Activated T-helper 9 cell treated with anti-CD3 and anti-CD28 coated beads, Interleukin-2, amount 50 U/mL, for 16 hours (primary cell): Measurements from ENCODE around the gene SLC11A2.
A peak's percentile ranks its signal among the peaks of the same experiment; 100 is the strongest.

Experiments used
- DNase-seq: peaks from one replicate; pipeline ENCODE4 v3.0.0-alpha.2; 2020; ENCODE audit warnings: low read depth

Gene SLC11A2

DNA sequence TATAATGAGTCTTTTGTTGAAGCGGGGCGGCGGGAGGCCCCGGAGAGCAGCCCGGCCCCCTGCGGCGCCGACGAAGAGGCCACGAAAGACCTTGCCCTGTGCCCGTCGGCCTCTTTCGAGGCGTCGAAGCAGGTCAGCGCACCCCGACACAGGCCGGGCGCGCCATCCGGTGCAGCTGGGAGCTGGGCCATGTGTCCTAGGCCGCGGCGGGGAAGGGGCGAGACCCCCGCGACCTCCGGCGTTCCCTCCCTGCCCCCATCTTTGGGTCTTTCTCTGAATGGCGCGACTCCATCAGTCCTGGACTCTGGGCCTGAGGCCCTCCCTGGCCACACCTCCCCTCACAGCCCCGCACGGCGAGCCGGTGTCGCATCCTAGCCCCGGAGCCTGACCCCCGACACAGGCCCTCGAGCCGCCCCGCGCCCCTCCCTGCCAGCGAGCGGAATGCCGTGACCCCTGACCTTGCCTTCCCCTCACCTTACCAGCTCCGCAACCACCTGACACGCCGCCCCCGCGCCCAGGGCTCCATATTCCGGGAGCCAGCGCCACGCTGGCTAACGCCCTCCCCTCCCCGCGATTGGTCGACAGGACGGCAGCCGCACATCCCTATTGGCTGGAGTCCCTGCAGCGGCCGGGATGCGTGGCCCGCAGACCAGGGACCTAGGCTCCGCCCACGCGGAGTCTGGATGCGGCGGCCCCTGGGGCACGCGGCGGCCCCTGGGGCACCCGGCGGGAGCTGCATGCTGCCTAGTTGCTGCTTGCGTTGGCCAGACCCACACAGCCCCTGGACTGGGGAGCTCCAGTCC is at the start of gene SLC11A2:
TSS of gene SLC11A2 (minus strand) at position 549 of the 803 bp plus-strand sequence. CDS start 15,656 bp downstream, outside the sequence.
- DNase-seq, result peak; percentile 89

DNA sequence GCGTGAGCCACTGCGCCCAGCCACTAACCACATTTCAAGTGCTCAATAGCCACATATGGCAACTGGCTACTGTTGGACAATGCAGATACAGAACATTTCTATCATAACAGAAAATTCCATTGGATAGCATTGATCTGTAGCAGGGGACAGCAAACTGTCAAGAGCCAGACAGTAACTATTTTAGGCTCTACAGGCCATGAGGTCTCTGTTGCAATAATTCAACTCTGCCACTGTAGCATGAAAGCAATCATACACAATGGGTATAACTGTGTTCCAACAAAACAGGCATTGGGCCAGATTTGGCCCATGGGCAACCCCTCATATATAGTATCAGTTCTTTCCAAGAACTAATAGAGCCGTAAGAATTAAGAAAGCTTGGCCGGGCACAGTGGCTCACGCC is 49.2 kb upstream of the SLC11A2 start:
- DNase-seq, result no peak

DNA sequence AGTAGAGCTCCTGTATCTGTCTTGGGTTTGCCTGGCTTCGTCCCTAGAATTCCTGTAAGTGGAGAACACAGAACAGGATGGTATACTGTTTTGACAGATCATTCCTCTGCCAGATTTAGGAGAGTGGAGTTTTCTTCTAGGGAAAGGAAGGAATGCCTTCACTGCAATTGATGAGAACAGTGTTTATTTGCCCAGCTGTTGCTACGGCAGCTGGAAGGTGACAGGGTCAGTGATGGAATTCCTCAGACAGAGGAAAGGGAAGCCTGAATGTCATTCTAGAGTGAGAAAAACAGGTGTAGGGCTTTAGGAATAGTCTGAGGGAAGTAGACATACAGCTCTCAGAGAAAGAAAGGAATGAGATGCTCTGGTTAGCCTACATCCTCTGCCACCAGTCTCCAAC is 45.5 kb upstream of the SLC11A2 start:
- DNase-seq, result no peak

DNA sequence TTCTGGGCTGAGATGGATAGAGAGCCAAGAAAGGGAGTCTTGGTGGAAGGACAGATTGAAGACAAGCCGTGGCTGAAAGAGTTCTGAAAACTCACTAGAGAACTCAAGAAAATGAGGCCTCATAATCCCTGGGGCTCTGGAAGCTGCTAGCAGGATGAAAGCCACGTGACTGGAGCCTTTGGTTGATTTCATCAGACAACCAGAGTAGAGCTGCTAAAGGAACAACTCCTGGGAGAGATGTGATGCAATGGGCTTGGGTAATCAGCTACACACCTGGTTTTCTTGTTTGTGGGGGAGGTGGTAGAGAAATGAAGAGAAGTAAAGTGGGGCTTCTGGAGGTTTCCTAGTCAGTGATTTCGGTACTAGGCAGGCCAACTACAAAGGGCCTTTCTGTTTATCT is 43.8 kb upstream of the SLC11A2 start:
- no peak for DNase-seq

DNA sequence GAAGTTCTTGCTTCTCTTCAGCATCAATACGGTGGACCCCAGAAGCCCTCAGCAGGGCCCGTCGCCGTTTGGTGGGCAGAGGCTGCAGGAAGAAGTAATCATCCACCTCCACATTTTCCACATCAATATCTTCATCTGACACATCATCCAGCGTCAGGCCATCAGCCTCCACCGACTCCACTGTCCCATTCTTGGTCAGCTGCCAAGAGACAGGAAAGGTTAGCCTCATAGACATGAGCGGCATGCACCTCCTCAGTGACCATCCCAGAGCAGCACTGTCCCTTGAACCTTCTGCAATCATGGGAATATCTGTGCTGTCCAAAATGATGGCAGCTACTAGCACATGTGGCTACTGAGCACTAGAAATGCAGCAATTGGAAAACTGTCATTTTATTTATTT is 41.6 kb upstream of the SLC11A2 start:
- no peak for DNase-seq

DNA sequence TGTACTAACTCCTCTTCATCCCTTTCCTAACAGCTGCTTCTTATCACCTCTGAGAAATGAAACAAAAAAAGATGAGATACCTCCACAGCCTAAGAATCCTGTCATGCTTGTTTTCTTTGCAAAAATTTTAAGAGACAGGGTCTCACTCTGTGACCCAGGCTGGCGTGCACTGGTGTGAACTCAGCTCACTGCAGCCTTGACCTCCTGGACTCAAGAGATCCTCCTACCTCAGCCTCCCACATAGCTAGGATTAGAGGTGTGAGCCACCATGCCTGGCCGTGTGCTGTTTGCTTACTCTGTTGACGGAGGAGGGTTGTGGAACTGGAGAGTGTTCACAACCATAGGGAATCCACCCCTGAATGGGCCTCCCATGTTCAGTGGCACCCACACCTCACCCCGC is 41.0 kb upstream of the SLC11A2 start:
- no peak for DNase-seq

DNA sequence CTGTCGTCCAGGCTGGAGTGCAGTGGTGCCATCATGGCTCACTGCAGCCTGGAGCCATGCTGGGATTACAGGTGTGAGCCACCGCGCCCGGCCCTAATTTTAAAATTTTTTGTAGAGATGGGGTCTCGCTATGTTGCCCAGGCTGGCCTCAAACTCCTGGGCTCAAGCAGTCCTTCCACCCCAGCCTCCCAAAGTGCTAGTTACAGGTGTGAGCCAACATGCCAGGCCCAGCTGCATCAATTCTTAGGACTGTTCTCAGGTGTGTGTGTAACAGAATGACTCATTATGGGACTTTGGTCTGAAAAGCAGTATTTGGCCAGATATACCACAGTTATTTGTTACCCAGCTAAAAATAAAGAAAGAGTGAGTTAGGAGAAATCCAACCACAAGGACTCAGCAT is 39.3 kb upstream of the SLC11A2 start:
- DNase-seq, result no peak

DNA sequence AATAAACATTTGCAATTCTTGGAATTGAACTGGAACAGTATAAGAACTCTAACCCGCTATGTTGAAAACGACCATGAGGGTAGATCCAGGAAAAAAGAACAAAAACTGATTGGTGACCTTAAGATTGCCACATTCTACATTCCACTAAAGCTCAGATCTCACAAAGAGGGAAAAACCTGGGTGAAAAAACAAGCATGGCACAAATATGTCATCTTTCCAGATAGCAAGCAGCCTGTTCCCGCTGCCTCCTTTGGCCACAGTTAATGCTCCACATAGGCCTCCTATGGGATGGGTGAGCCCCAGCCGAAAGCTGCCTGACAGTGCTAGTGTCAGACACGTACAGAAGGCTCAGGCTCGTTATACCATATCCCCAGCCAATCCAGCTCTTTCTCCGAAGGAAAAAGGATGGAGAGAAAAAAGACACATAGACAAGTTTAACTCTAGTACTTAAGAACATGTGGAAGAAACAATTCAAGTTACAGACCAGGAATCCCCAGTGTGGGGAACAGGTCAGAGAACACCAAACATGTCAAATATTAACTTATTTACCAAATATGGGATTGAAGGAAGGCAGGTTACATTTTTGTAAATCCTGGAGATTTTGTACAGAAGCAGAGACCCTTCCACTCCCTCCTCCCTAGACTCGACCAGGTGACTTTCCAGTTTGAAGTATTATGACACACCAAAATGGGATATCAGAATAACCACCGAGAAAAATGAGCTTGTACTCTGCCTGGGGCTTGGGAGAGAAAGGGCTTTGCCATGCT is 36.6 kb upstream of the SLC11A2 start:
- no peak for DNase-seq

DNA sequence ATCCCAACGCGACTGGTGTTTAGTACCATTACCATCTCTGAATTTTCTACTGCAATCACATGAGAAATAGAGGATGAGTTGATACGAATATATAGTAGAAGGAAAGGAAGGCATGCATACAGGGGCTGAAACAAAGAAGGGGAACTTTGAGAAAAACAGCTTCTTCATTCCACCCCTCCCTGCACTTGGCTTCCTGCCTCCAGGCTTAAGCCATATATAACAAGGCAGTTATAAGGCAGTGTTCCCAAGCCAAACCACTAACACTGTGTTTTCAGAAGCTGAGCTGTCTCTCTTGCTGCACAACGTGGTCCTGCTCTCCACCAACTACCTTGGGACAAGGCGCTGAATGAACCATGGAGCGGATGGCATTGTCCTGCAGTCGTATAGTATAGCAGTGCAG is 32.9 kb upstream of the SLC11A2 start:
- DNase-seq, result no peak

DNA sequence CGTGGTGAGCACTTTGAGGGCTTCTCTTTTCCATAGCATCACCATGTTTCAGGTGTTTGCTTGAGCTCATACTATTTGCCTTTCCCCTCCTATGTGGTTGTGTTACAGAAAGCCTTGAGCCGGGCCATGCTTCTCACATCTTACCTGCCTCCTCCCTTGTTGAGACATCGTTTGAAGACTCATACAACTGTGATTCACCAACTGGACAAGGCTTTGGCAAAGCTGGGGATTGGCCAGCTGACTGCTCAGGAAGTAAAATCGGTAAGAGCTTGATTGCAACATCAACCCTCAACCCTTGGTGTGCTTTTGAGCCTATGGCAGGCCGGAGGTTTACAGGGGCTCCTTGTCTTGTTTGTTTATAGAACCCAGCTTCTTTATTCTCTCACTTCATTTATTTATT is 30.1 kb upstream of the SLC11A2 start:
- no peak for DNase-seq

DNA sequence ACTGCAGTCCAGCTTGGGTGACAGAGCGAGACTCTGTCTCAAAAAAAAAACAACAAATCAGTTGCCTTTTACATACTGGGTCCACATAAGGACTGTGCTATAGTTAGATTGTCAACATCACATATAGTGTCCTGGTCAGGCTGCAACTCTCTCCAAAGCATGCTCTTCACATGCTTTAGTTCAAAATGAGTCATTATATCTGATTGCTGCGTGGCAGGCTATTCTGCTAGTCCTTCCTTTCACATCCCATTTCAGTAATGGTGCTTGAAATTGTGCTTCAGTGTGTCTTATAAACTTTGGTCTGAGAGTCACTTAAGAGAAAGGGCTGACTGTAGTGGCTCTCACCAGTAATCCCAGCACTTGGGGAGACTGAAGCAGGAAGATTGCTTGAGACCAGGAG is 28.9 kb upstream of the SLC11A2 start:
- DNase-seq, result no peak

DNA sequence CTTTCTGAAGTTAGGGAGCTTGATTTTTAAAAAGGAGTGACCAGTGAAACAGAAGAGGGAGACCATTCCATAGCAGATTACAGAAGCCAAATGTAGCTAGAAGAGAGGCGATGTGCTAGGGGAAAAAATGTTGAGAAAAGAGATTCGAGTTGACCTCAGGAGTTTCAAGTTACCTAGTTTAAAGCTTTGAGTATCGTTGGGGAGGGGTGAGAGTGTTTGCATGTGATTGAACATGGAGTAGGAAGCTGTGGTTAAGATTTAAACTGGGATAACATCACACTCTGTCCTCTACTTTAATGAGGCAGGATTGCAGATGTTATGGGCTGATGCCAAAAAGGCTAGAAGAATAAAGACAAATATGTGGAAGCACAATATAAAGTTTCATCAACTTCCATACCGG is 25.6 kb upstream of the SLC11A2 start:
- DNase-seq, result no peak

DNA sequence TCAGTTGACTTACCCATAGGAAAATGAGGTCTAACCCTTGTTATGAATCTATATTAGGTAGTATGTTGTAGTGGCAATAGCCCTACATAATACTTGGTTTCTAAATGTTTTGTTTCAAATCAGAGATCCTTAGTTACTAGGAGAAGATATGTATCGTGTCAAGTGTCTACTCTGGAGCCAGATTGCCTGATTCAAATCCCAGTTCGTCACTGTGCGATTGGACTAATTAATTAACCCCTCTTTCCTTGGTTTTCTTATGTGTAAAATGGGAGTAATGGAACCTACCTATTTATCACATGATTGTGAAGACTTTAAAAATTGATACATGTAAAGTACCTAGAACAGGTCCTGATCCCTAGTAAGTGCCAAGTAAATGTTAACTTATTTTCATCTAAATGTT is 23.3 kb upstream of the SLC11A2 start:
- no peak for DNase-seq

DNA sequence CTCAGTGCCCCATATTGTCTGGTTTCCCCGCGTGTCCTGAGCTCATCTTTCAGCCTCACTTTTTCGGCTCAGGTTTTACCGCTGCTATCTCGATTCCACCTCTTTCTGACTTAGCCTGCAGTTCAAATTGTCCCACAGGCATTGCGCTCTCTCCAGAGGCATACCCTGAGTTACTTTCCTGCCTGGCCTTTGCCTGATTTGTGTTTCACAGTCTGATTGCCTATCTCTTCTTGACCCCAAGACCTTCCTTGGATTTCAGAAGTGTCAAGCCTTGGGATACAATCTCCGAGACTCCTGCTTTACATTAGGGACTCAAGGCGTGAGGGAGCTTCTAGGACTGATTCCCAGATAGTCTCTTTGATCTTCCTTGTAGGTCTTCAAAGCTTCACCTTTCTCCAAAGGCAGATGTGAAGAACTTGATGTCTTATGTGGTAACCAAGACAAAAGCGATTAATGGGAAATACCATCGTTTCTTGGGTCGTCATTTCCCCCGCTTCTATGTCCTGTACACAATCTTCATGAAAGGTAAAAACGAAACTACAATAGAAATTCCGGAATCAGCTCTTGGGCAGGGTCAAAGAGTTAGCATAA is 22.6 kb upstream of the SLC11A2 start:
- DNase-seq, result no peak

DNA sequence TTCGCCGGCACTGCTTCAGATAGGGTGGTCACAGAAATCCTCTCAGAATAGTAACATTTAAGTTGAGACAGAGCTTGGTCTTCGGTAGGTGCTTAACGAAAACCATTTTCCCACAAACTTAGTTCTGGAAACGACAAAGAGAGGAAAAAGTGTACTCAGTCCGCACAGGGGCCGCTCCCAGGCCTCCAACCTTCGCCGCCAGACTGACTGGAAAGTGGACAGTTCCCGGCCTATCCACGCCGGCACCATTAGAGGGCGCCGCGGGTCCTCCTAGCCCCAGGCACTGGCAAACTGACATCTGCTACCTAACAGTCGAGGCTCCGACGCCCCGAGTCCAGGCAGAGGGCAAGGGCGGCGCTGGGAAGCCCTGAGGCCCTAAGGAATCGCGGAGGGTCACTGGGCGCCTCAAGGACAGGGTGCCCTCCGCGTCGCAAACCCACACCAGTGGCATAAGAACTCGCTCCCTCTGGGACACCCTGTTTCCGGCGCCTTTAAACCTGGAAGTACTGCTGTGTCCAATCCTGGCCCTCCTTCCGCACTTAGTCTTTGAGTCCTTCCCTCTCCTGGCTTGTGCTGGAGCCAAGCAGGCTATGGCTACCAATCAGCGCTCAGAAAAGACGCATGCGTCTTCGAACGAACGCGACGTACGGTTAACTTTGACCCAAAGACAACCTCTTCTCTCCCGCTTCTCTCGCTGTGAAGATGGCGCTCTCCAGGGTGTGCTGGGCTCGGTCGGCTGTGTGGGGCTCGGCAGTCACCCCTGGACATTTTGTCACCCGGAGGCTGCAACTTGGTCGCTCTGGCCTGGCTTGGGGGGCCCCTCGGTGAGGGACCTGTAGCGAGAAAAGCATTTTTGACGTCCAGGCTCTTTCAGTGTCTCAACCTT is 21.7 kb upstream of the SLC11A2 start, which contains the start of gene LETMD1:
TSS of gene LETMD1 (plus strand) at position 673 of the 886 bp plus-strand sequence. CDS start at position 703, 30 bp downstream.
- peak; percentile 82 for DNase-seq

DNA sequence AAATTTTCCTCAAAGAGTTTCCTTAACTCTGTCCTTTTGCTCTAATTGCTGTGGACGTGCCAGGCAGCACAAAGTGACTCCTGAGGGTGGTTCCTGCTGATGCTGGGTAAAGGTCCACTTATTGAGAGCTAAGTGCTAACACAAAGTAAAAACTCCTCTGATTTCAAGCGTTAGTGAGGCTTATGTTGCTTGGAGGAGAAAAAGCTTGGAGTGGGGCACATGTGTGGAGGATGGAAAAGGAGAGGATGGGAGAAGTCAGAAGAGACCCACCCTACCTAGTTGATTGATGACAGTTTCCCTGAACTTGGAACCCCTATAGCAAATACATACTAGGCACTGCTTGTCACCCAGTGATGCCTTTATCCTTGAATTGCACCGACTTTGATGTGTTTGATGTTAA is 10.1 kb upstream of the SLC11A2 start:
- no peak for DNase-seq

DNA sequence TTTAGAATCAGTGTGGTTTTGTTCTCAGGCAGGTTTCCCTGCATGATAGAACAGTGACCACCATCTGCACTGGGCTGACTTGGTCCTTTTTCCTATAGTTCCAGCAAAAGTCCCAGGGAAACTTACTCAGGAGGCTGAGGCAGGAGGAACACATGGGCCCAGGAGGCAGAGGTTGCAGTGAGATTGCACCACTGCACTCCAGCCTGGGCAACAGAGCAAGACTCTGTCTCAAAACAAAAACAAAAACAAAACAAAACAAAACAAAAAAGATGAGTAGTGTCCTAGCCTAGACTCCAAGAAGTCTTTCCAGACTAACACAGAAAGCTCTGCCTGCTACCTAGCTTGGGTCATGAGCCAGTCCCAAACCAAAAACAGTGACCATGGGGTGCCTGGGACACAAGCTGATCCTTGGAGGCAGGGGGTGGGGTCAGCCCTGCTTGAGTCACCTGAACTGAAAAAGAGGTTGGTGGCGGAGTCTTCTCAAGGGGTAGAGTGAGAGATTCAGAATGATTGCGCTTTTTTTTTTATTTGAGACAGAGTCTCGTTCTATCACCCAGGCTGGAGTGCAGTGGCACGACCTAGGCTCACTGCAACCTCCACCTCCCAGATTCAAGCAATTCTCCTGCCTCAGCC is 7.4 kb upstream of the SLC11A2 start:
- no peak for DNase-seq

DNA sequence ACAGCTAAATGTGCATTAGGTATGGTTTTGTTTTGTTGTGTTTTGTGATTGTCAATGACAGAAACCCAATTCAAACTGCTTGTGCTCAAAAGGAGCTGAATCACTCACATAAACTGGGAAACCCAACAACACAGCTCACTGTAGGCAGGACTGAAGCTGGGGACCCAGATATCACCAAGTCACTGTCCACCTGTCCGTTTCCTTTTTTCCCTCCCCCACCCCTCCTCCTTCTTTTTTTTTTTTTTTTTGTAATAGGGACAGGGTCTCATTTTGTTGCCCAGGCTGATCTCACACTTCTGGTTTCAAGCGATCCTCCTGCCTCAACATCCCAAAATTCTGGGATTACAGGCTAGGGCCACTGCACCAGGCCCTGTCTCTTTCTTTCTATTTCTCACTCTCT is 6.9 kb upstream of the SLC11A2 start:
- DNase-seq, result no peak

DNA sequence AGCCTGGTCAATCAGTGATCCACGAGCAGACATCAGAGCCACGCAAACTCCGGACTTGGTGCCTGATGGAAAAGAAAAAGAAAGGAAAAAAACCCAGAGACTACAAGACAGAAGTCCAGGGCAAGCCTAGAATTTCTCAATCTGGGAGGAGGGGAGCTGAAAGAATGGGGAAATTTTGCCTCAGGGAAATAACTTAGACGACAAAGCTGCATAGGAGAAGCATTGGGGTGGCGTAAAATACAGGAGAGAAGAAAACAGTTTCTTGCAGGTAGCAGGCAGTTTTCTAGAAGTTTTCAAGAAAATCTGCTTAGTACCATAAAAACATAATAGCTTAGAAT is 2.6 kb upstream of the SLC11A2 start:
- DNase-seq, result no peak

DNA sequence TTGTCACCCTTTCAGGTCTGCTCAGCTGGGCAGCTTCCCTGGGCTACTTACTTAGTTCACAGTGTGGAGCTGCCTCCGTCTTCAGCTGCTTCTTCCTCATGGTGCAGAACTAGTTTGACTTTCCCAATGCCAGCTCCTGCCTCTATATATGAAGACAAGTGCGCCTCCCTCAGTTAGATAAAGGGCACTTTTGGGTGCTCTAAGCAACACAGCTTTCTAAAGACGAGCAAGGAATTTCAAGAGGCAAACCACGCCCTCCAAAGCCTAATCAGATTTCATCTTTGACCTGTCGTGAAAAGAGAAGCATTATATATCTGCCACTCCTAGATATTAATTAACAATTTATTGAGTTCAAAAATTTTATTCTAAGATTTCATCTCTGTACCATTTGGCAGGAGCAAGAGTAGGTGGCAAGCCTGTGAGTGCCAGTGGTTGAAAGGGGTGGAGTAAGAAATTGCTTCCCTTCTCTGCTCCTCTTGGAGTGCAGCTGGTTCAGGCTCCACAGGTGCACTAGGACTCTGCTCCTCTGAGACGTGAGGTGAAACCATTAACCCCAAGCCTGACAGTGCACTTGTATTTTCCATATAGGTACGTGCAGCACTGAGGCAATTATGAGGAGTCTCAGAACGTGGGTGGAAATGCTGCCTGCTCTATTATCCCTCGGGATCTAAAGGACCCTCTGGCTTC is 2.1 kb upstream of the SLC11A2 start:
- no peak for DNase-seq

DNA sequence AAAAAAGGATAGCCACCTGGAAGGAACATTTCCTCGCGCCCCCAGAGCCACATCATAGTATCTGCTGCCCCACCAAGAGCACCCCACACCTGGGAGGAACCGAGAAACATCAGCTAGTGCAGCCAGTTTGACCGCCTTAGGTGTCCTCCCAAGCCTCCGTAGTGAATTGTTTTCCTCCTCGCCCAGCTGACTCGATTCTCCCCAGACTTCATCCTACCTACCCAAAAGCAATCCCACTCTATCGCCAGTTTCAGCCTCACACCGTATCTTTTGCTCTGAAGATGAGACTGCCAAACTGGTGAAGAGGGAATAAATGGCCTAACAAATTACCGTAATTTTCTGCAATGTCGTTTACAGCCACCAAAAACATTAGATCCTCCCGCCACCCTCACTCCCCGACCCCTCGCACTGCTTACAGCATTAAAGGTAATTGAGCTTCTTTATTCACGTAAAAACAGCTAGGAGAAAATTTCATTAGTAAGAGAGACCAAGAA is 1.2 kb upstream of the SLC11A2 start:
- DNase-seq, result no peak
